Stimulated activated CD8-positive, alpha-beta memory T cell treated with anti-CD3 and anti-CD28 coated beads, Interleukin-4, amount 100 ng/mL, for 48 hours (primary cell): ENCODE data around the gene MVB12B.

ENCODE experiments used
- DNase-seq: peaks from one replicate; pipeline ENCODE4 v3.0.0-alpha.2; 2020

Gene MVB12B

DNA sequence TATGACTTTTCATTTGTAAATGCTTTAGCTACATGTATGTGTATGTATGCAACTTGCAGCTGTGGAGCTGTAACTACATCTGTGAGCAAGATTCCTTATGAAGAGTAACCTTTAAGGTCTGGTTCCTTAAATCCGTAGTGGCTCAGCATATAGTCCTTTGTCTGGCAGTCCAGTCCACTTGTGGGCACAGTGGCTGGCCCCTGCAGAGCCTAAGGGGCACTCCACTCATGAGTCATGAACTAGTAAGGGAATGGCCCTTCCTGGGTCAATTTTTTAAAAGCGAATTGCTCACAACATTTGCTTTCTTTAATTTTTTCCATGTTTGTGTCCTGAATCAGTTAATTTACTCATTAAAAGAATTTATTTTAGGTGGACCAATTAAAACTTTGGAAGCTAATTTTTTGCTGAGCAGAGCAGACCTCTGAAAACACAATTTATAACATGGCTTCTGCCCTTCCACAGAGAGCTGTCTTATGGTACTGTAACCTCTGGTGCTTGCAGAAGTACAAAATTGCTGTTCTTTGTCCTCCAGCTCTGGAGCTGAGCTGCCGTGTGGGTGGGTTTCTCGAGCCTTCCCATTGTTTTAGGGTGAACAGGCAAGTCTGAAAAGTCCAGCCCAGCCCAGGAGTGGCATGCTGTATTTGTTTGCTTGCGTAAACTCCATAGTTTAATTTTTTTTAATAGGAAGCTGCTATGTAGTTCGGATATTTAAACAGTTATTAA, 110.1 kb downstream of the MVB12B start:
- DNase-seq: peak; percentile 8

DNA sequence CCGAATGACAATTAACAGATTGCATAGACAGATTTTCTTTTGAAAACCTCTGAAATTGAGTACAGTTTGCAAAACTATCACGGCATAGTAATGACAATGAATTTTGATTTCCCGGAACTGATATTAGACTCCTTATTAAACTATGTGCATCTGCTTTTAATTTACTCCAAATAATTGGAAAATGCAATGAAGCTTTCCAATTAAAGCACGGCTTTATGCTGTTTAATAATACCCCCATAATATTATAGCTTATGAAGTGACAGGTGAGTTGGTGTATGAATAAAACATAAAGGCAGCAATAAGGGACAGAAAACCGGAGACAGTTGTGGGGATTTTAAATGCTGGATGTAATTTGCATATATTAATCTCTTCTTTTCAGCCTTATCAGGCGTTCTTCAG, 110.6 kb downstream of the MVB12B start:
- no peak for DNase-seq

- DNase-seq: no peak
Measured at GRCh38 chr9:126437701-126438100, 111.1 kb downstream of the MVB12B start.

DNA sequence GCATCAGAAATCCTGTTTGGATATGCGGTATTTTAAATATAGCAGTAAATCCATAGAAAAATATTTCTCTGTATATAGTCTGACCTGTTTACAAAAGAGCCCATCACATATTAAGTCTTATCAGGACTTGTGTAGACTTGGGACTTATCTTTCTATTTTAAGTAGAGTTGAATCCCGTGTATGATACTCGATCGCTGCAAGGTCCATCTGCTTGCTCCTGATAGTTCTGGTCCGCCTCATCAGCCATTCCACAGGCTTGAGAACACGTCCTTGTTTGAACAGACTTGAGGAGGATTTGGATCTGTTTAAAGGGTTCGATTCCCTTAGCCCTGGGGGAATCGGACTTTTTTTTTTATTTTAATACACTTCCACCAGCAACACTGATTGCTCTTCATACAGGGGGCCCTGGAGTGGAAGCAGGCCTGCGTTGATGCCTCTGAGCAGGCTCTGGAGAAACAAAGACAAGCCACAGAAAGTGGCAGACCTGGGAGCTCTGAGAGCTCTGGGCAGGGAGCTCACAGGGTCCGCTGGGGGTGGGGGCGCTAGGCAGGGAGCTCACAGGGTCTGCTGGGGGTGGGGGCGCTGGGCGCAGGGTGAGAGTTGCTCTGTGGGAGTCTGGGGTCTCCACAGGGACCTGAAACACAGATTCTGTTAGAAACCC, 112.2 kb downstream of the MVB12B start:
- DNase-seq: peak; percentile 20

GRCh38 chr9:126439402-126439765, 112.8 kb downstream of the MVB12B start:
- DNase-seq: peak; percentile 19

GRCh38 chr9:126439883-126440653, 113.4 kb downstream of the MVB12B start:
- peak; percentile 20 for DNase-seq

- no peak for DNase-seq
Measured at GRCh38 chr9:126440940-126441339, 114.3 kb downstream of the MVB12B start.

GRCh38 chr9:126442636-126443035, 116.0 kb downstream of the MVB12B start:
- DNase-seq: no peak

- DNase-seq: peak; percentile 18
Measured at GRCh38 chr9:126443144-126443543, 116.5 kb downstream of the MVB12B start.

GRCh38 chr9:126448136-126448535, 121.5 kb downstream of the MVB12B start:
- peak; percentile 5 for DNase-seq

GRCh38 chr9:126448865-126449577, 122.4 kb downstream of the MVB12B start:
- peak; percentile 22 for DNase-seq

DNA sequence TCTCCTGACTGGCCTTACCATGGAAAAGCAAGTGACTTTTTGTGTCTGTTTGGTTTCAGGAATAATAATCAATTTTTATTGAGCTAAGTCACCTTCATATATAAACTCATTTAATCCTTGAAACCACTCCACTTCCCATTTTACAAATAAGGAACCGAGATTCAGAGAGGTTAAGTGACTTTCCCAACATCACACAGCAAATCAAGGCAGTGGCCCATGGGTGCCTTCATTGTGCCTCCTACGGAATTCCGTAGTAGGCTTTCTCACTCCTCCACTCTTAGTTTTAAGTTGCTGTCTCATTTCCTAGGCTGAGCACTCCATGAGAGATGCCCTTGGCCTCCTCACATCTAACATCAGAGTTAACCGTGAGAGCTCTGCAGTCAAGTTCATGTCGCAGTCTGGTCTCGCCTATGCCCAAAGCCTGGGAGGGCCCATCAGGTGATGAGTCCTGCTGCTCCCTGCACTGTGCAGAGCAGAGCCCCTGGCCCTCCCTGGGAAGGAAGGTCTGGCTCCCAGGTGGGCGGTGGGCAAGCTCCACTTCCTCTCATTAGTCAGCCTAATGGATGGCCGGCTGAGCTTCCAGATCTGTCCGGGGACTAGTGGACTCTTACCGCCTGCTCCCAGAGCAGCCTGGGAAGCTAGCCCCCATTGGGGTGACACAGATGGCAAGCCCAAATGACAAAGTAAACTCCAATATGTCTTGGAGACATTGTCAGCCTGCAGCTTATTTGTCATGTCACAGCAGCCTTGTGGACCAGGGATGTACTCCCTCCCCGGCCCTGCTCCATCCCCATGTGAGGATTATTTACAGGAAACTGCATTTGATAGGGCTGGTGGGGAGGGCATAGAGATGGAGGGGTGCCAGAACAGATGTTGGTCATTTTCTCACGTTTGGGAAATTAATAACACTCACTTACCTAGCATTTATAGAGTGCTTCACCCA, 123.4 kb downstream of the MVB12B start:
- DNase-seq: peak; percentile 4

- peak; percentile 18 for DNase-seq
Measured at GRCh38 chr9:126450668-126451205, 124.1 kb downstream of the MVB12B start.

DNA sequence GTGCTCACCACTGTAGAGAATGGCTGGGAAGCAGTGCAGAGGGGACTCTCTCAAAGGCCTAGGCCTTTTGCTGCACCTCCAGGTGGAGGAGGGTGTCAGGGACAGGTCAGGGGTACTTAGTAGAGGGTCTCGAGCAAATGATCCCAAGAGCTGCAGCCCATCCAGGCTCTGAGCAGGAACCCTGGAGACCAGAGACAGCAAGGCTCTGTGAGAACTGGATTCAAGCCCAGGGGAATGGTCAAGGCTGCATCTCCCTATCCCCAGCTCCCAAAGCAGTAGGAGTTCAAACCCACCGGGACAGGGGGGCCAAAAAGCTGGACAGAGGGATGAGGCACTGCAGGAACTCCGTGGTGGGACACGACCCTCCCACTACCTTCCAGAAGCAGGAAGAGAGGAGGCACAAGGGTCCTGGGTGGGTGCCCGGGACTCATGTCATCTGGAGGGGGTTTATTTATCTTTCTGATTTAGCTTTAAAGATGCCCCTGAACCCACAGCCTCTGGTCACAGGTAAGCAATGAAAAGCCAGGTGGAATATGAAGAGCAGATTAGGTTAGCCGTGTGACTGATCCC, 124.8 kb downstream of the MVB12B start:
- peak; percentile 14 for DNase-seq

DNA sequence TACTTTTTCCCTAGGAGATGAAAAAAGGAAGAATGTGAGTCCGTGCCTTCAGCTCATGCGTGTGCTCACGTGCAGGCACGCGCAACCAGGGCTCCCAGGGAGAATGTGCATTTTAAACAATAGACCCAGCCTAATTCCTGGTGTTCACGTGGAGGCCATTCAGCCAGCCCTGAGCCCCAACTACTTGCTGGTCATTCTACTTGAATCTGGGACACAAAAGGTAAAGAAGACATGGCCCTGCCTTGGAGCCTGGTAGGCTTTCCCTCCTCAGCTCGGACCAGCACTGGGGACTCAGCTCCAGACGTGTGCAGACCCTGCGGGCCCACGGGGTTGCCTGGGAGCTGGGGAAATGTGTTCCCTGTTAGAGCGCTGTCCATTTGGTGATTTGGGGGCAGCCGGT, 125.5 kb downstream of the MVB12B start:
- peak; percentile 14 for DNase-seq

GRCh38 chr9:126453156-126453963, 126.7 kb downstream of the MVB12B start:
- peak; percentile 22 for DNase-seq

GRCh38 chr9:126454215-126454614, 127.6 kb downstream of the MVB12B start:
- DNase-seq: peak; percentile 7

- DNase-seq: peak; percentile 10
Measured at GRCh38 chr9:126454795-126455194, 128.2 kb downstream of the MVB12B start.

DNA sequence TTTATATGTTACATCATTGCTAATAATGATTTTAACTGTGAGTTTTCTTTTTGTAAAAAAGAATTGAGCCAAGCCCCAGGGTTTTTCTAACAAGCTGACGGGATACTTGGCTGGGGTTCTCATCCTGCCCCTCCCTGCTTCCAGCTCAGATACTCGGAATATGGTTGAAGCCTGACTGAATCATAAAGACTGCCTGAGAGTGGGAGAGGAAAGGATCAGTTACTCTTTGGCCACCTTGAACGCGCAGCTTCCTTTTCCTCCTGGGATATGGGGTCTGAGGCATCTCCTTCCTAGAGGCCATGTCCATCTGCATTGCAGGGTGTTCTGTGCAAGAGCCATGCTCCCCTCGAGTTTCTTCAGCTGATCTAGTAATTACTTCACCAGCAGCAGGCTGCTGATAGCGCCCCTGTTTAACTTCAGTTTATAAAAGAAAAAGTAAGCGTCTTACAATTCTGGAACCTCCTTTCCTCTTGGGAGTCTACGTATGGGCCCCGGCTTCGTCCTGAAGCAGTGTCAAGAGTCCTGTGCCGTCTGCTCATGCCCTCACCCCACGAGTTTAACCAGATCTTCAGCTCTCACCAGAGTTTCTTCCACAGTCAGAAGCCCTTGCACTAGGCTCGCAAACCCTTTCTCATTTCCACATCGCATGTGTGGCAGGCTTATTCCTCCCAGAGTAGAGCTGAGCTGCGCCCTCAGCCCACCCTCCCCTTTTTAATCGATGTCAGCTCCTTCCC, 130.0 kb downstream of the MVB12B start:
- peak; percentile 7 for DNase-seq

- peak; percentile 3 for DNase-seq
Measured at GRCh38 chr9:126457175-126457547, 130.5 kb downstream of the MVB12B start.
